Panc1 (cell line): ENCODE measurements around the gene NAA38. TPM values are rescaled to one million over a fixed set of nuclear protein-coding genes. Genes with fewer than 3 reads are reported as not detected.

Experiments
- ATAC-seq: fragments of 200-7000 bp; cut with Tn5 transposase; 2 replicates; pipeline ENCODE4 v1.9.1; 2020; ENCODE audit warnings: mild to moderate bottlenecking, moderate library complexity
- BruUV-seq: library from RNA; stranded (reverse); fragments of 400-500 nt; replicated peaks from 2 replicates; lab custom pipeline; 2021; lab: Mats Ljungman, UMichigan
- CTCF ChIA-PET: fragments of 300-600 bp; sonication (Branson Sonifier 250); formaldehyde crosslinking; loops from one replicate; lab custom pipeline; 2022; ENCODE audit warnings: antibody characterized with exemption; lab: Charles Lee
- POLR2A ChIA-PET: fragments of 300-600 bp; sonication (Branson Sonifier 250); formaldehyde crosslinking; loops from one replicate; lab custom pipeline; 2022; ENCODE audit warnings: antibody characterized with exemption; lab: Charles Lee
- DNase-seq: peaks from one replicate; pipeline ENCODE4 v3.0.0-alpha.2; 2010; ENCODE audit warnings: low read depth, low spot score
- H3K27ac ChIP-seq: 2 replicates; pipeline ENCODE4 v1.5.1; 2011; ENCODE audit warnings: mild to moderate bottlenecking, low read length, inconsistent platforms
- H3K27me3 ChIP-seq: fragments of 200-500 bp; sonication (Bioruptor generic); 2 replicates; pipeline ENCODE4 v1.6.0; 2014; ENCODE audit warnings: low read length, inconsistent platforms; ENCODE audit not compliant: control insufficient read depth, insufficient read depth
- H3K36me3 ChIP-seq: fragments of 200-500 bp; sonication (Bioruptor generic); 2 replicates; pipeline ENCODE4 v1.5.1; 2014; ENCODE audit warnings: inconsistent platforms, mild to moderate bottlenecking, low read length, moderate library complexity; ENCODE audit not compliant: control insufficient read depth, insufficient read depth
- H3K4me1 ChIP-seq: 2 replicates; pipeline ENCODE4 v1.5.1; 2011; ENCODE audit warnings: inconsistent platforms, mild to moderate bottlenecking, low read length, moderate library complexity; ENCODE audit not compliant: control insufficient read depth, insufficient read depth
- H3K4me3 ChIP-seq, 2 experiments: 2 replicates each; pipeline ENCODE4 v1.5.1; 2011 to 2012; ENCODE audit warnings: low read depth in 2 of 2, low read length in 2 of 2, mild to moderate bottlenecking in 2 of 2, inconsistent platforms in 1 of 2, moderate library complexity in 1 of 2
- H3K9me3 ChIP-seq: fragments of 200-500 bp; sonication (Bioruptor generic); 2 replicates; pipeline ENCODE4 v1.5.1; 2014; ENCODE audit warnings: low read depth, mild to moderate bottlenecking, inconsistent platforms, low read length, moderate library complexity; ENCODE audit not compliant: control insufficient read depth, insufficient read depth
- CTCF ChIP-seq: fragments of 450-650 bp; IDR thresholded peaks from 2 replicates; pipeline ENCODE4 v1.5.1; 2017; ENCODE audit warnings: mild to moderate bottlenecking
- POLR2AphosphoS5 ChIP-seq: IDR thresholded peaks from 2 replicates; pipeline ENCODE4 v1.6.1; 2012; ENCODE audit warnings: mild to moderate bottlenecking, low read depth, low read length, moderate library complexity
- REST ChIP-seq, 2 experiments: IDR thresholded peaks; 2 replicates each; pipeline ENCODE4 v1.6.1; 2011 to 2012; ENCODE audit warnings: low read depth in 2 of 2, control low read depth in 1 of 2, low read length in 1 of 2, mild to moderate bottlenecking in 1 of 2, moderate library complexity in 1 of 2; ENCODE audit not compliant: insufficient read depth in 1 of 2
- SIN3A ChIP-seq: IDR thresholded peaks from 2 replicates; pipeline ENCODE4 v1.6.1; 2012; ENCODE audit warnings: low read depth, mild to moderate bottlenecking, low read length, moderate library complexity, borderline replicate concordance; ENCODE audit not compliant: insufficient read depth
- TCF7L2 ChIP-seq: IDR thresholded peaks from 2 replicates; pipeline ENCODE4 v1.6.1; 2011; ENCODE audit warnings: mild to moderate bottlenecking, low read depth, low read length, inconsistent platforms
- in situ Hi-C: cut with HindIII; loops from 2 replicates; pipeline ENCODE4 v1.10.0; 2016; ENCODE audit warnings: low sequenced_read_pairs, low pct_unique_long_range_greater_than_20kb
- intact Hi-C: fragments of 100-400 bp; cut with micrococcal nuclease; formaldehyde crosslinking; loops from one replicate; pipeline ENCODE4 v1.10.0; 2022; ENCODE audit not compliant: unreplicated experiment
- total RNA-seq: library from RNA; stranded (reverse); gene quantifications from one replicate; pipeline ENCODE4 v1.2.1, GENCODE V29; 2021; ENCODE audit not compliant: unreplicated experiment

Gene NAA38
- total RNA-seq, 1 experiment from 2014 or later, result 75.2 TPM

GRCh38 chr17:7849751-7850504 lies 7.4 kb downstream of the NAA38 start:
- in situ Hi-C loops, result no loop called here
- intact Hi-C loops, result loop anchor here (10.0 kb wide), 1 partner anchor 105 kb away; no protein-coding TSS in a partner anchor
- POLR2A ChIA-PET, result interaction anchor here (0.6 kb wide), 1 partner anchor 139 kb away, joined by 3 read pairs; no protein-coding TSS in a partner anchor

More at GRCh38 chr17:7849751-7850504, 7.4 kb downstream of the NAA38 start:
- BruUV-seq, result no TSS peak
- CTCF ChIA-PET, result interaction anchor here (0.6 kb wide), 1 partner anchor 163 kb away, joined by 3 read pairs; the partner anchor contains the start of gene TP53
- no peak overlapping the region for H3K27ac ChIP-seq
- no peak for DNase-seq
- ATAC-seq, result no peak
- H3K4me3 ChIP-seq, result no peak overlapping the region
- no peaks in the 10 kb centered on the region for H3K27me3 ChIP-seq
- no peak for TF ChIP-seq REST (IDR thresholded peaks at IDR 0.05; ENCODE audit: insufficient read depth in 1 of 2, low read depth in 2 of 2, low read length in 1 of 2)
- no peak for TF ChIP-seq SIN3A
- TF ChIP-seq TCF7L2, result no peak
- TF ChIP-seq POLR2AphosphoS5, result no peak
- TF ChIP-seq CTCF, result no peak
- no peaks in the 10 kb centered on the region for H3K9me3 ChIP-seq
- H3K4me1 ChIP-seq, result peaks cover 8% of the 10 kb centered on the region; the same call in 1 of the 2 replicates
- H3K36me3 ChIP-seq, result no peaks in the 10 kb centered on the region
